ENCODE data around the gene RWDD1. TPM values are rescaled to one million over a fixed set of nuclear protein-coding genes. Genes with fewer than 3 reads are reported as not detected.

The RWDD1 gene
- 49.7 TPM for total RNA-seq
- long read RNA-seq, full-length matches to known transcripts: 20 of 30 reads
- long read RNA-seq, partial matches to known transcripts: 7 of 30 reads
- long read RNA-seq, other reads (novel, unspliced or antisense): 3 of 30 reads

- peak; percentile 98 for DNase-seq (ENCODE audit: low spot score)
Measured at GRCh38 chr6:116570856-116571682, at the start of gene RWDD1. Gene RWDD1 (plus strand): TSS chr6:116571504. CDS start chr6:116571583, 79 bp downstream.

GRCh38 chr6:116522896-116523295 is 48.4 kb upstream of the RWDD1 start:
- DNase-seq (ENCODE audit: low spot score): no peak

GRCh38 chr6:116524236-116524635 is 47.1 kb upstream of the RWDD1 start:
- no peak for DNase-seq (ENCODE audit: low spot score)

GRCh38 chr6:116528133-116528532 is 43.2 kb upstream of the RWDD1 start:
- no peak for DNase-seq (ENCODE audit: low spot score)

GRCh38 chr6:116528780-116529179 is 42.5 kb upstream of the RWDD1 start:
- DNase-seq (ENCODE audit: low spot score): no peak

- DNase-seq (ENCODE audit: low spot score): no peak
Measured at GRCh38 chr6:116529466-116530290, 41.6 kb upstream of the RWDD1 start.

- DNase-seq (ENCODE audit: low spot score): no peak
Measured at GRCh38 chr6:116530436-116530835, 40.9 kb upstream of the RWDD1 start.

- DNase-seq (ENCODE audit: low spot score): no peak
Measured at GRCh38 chr6:116531675-116532570, 39.4 kb upstream of the RWDD1 start.

- DNase-seq (ENCODE audit: low spot score): no peak
Measured at GRCh38 chr6:116533233-116533957, 37.9 kb upstream of the RWDD1 start.

GRCh38 chr6:116535109-116535508 is 36.2 kb upstream of the RWDD1 start:
- no peak for DNase-seq (ENCODE audit: low spot score)

GRCh38 chr6:116536216-116536621 is 35.1 kb upstream of the RWDD1 start:
- DNase-seq (ENCODE audit: low spot score): no peak

GRCh38 chr6:116542426-116542825 is 28.9 kb upstream of the RWDD1 start:
- DNase-seq (ENCODE audit: low spot score): no peak

GRCh38 chr6:116543149-116543548 is 28.2 kb upstream of the RWDD1 start:
- DNase-seq (ENCODE audit: low spot score): no peak

GRCh38 chr6:116545651-116546050 is 25.7 kb upstream of the RWDD1 start, which contains the start of gene TRAPPC3L:
Gene TRAPPC3L (minus strand): TSS chr6:116545684. CDS start chr6:116545514, 170 bp downstream.
- no peak for DNase-seq (ENCODE audit: low spot score)

GRCh38 chr6:116547358-116547757 is 23.9 kb upstream of the RWDD1 start:
- no peak for DNase-seq (ENCODE audit: low spot score)

GRCh38 chr6:116550796-116551195 is 20.5 kb upstream of the RWDD1 start:
- DNase-seq (ENCODE audit: low spot score): no peak

- no peak for DNase-seq (ENCODE audit: low spot score)
Measured at GRCh38 chr6:116553451-116553850, 17.9 kb upstream of the RWDD1 start, which contains the start of gene CALHM4. Gene CALHM4 (plus strand): TSS chr6:116553751. CDS start chr6:116553794, 43 bp downstream.

GRCh38 chr6:116556065-116556464 is 15.2 kb upstream of the RWDD1 start:
- no peak for DNase-seq (ENCODE audit: low spot score)

GRCh38 chr6:116556814-116557415 is 14.4 kb upstream of the RWDD1 start:
- no peak for DNase-seq (ENCODE audit: low spot score)

- no peak for DNase-seq (ENCODE audit: low spot score)
Measured at GRCh38 chr6:116557893-116558292, 13.4 kb upstream of the RWDD1 start.
